Fibroblast of the conjunctiva (primary cell): ENCODE data around the gene TMPRSS7.

ENCODE experiments used
- DNase-seq: peaks from one replicate; pipeline ENCODE4 v3.0.0-alpha.2; 2010; ENCODE audit warnings: low read depth

The TMPRSS7 gene

DNA sequence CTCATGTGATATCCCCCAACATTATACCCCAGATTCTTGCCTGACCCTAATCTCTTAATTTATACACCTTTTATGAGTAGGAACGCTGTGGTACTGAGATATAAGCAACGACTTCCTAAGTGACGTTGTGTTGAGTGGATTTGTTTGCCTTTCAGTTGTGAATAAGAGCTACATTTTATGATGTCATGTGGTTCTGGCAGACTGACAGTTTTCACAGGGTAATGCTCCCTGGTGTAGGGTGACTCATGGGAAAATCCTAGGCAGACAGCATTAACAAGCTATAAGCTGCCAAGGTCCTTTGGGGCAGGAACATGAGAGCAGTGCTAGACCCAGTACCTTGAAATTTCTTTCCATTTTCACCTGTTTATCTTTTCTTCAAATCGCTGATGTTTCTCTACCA lies 62.8 kb downstream of the TMPRSS7 start:
- DNase-seq = peak; percentile 93

DNA sequence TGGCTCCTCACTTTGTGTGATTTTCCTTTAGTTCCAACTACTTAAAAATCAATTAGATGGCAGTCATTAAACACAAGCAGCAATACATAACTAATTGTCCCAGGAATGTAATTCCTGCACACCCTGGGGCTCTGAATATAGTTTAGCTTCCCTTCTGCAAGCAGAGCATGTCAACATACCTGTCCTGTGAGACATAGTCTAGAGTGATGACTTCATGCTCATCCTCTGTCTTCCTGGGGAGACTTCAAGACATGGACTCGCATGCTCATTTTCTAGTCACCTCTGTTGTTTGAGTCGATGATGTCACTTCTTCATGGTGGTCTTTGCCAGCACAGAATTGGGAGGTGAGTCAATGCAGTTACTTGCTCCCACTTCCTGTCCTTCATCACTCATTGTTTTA lies 67.4 kb downstream of the TMPRSS7 start:
- DNase-seq = no peak

DNA sequence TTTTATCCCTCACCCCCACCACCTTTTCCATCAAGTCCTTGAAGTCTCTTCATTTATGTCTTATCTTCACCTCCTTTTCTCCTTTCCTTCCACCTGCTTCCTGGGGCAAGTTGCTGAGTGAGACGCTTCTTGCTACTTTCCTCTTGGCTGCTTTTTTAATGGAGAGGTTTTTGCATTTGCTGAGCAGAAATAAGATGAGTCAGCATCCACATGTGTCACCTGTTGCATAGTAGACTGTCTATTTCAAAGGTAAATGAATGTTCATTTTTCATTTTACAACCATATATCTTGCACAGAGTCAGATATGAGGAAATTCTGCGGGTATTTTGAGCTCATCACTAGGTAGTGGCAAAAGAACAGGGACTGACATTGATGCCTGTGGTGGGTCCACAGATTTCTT lies 70.2 kb downstream of the TMPRSS7 start:
- no peak for DNase-seq

DNA sequence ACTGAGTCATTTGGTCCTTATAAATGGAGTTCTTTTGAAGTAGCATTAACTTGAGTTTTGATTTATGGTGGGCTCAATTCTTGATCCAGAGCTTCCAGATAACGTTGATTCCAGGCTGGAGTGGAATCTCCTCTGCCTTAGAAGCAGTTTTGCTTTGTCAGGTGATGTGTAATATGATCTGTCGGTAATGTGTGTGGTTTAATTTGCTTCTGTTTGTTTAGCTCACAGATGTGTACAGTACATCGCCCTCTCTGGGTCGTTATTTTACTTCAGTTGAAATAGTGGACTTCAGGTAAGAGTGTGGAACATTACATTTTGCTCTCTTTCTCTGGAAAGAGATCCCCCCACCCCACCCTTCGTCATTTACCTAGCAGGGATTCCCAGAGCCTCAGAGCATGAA lies 74.8 kb downstream of the TMPRSS7 start:
- no peak for DNase-seq

DNA sequence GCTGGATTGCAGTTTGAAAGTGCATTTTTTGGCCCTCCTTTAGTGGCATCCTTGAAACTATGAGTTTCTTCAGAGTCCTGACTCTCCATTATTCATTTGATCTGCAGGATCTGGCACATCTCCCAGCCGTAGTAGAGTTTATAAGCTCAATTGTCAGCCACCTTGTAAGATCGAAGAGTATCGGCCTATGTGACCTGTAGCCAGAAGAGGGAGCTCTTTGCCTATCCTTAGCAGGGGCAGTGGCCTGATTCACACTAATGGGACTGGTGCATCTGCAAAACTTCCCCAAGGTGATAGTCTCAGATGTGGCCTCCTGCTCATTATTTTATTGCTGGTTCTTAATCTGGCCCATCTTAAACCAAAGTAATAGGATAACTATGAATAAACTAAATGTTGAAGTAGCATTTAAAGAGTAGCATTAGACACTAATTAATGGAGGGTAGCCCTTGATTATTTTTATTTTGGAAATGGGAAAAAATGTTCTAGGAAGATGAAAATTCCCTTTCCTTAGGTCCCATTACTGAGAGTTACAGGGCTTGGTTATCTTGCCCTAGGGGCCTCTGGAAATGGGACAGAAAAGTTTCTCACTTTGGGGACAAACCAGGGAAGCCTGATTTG lies 77.4 kb downstream of the TMPRSS7 start:
- DNase-seq = peak; percentile 65

DNA sequence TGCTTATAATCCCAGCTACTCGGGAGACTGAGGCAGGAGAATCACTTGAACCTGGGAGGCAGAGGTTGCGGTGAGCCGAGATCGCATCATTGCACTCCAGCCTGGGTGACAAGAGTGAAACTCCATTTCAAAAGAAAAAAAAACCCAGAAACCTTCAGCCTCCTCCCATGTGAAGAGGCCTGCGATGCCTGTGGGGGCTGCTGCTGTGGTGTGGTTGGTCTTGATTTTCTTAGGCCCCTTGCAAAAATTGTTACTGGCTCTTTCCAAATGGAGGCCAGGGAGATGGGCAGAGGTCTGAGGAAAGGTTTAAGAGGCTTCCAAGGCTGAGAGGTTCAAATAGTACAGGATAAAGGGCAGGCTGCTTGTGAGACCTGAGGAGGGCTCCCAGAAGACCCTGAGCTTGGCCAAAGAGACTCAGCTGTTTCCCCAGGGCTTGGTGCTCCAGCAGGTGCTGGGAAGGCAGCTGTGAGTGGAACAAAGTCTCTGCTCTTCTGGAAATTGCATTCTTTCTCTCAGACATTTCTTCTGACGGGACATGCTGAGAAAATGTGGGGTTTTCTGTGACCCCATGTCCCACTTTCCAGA lies 80.1 kb downstream of the TMPRSS7 start:
- no peak for DNase-seq

DNA sequence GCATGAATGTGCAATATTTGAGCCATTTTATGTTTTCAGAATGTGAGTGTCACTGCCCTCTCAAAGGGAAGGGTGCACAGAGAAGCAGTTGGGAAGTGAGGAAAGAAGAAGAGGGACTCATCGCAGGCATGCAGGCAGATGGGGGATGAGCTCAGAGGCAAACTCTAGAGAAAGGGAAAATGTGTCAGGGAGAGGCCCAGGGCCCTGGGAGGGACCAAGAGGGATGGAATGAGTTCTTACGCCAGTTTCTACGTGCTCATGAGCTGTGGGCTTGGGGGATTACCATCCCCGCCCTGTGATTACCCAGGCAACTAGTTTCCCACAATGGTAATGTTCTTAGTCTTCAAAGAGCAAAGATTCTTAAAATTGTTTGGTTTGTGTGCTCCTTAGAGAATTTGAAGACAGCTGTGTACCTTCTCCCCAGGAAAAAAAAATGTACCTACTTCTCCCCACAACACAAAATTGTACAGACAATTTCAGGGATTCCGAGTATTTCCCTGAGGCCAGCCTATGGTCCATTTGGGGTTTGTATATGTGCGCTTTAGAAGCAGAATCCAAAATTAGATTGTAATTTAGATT lies 80.7 kb downstream of the TMPRSS7 start:
- no peak for DNase-seq

DNA sequence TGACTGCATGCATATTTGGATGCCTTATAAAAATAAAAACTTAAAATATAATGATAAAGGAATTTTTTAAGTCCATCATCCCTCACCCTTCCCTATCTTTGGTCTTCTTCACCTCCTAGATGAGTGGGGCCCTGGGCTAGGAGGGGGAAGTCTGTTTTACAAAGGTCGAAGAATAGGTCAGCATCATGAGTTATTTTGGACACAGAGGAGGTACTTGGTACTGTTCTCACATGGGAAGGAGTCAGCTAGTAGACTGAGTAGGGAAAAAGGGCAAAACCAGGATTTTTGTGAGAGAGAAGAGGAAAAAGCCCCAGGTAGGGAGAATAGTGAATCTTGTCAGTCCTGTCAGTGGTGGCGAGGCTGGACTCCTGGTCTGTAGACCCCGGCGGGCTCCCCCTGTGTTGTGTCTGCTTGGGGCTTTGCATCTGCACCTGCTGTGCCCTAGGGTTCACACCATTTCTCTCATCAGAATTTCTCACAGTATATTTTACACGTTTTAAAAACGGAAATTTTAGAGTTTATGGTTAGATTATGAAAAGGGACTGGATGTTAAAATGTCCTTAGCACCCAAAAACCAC lies 81.4 kb downstream of the TMPRSS7 start:
- no peak for DNase-seq

DNA sequence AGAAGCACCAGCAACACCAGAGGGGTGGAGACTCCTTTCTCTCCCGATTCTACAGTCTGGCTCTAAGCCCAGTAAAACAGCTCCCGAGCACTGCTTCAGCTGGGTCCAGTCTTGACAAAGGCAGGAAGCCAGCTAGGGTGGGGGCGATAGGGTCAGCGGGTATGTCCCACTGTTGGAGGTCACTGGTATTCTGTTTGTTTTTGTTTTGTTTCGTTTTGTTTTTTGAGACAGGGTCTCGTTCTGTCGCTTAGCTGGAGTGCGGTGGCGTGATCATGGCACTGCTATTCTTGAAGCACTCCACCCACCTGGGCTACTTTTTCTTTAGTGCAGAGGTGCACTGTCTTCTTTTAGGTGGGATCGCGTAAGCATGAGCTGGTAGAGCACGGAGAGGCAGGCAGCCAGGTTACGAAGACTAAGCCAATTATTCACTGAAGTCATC lies 82.2 kb downstream of the TMPRSS7 start:
- DNase-seq = no peak

DNA sequence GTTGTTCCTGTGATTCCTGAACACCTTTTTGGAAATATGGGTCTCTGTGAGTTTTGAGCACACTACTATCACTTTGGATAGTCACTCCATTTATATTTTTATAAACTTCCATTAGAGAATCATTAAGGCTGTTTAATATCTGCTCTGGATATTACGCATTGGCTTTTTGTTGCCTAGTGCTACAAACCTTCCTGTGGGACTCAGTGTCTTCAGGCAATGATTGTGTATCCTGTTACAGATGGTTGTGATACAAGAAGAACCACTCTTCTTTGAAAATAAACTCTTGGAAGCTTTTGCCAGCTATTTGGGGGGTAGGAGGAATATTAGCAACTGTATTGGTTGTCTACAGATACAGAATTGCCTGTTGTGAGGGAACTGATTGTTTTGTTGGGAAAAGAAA lies 82.9 kb downstream of the TMPRSS7 start:
- no peak for DNase-seq

DNA sequence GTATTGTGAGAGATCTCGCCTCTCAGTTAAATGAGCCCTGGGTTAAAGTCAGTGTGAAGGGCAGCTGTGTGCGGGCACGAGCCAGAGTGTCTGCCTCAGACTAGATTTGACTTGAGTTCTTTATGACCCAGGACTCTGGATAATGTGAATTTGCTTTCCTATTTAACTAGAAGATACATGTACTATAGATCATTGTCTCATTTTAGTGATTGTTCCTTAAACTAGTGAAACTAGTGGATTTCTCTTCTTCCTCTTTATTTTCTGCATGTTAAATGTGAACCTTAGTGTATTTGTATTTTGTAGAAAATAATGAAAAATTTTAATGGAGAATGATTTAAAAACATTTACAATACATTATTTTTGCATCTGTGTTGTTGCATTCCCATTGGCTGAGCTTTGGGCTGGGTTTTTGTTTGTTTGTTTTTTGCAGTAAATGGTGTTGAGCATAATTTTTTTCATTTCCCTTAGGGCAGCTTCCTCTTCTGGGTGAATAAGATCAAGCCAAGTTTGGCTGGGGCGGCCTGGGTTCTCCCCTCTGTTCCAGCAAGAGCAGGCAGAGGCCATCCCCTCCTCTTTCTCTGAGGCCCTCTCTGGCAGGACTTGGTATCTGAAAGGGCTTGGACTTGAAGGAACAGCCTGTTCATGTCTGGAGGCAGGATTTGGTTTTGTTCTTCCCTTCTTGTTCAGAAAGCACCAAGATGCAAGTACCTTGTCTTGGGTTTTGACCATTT lies 83.5 kb downstream of the TMPRSS7 start:
- DNase-seq = no peak

DNA sequence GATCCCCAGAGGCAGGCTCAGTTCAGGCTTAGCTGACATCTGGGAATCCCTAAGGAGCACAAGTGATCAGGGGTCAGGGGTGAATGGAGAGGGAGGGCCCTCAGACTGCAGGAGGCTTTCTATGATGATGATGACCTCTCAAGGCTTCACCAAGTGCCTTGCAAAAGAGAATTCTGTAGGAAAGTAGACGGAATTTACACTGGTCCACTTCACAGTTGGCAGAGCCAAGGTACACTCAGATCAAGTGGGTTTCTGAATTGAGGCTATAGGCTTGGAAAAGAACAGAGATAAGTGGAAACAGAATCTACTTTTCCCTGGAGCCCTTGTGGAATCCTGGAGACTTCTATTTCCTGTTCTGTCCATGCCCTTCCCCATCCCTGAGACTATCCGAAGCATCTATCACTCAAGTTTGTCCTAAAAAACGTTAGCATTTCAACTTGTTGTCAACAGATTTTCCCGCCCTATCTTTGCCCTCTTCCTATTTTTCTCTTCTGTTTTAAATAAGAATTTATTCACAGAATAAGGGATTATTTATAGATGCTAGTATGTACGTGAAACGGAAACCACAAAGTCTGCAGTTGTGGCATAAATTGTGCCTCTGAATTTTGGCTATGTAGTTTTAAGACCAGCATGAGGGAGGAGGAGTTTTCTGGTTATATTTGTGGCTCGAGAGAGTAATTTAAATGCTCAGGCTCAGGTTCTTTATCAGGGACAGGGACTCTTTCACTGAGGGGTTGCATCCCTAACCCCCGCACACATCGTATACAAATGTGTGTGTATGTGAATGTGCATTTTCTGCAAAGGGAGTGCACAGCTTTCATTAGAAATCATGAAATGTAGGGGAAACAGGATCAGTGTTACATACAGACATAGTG lies 85.7 kb downstream of the TMPRSS7 start:
- DNase-seq = no peak

DNA sequence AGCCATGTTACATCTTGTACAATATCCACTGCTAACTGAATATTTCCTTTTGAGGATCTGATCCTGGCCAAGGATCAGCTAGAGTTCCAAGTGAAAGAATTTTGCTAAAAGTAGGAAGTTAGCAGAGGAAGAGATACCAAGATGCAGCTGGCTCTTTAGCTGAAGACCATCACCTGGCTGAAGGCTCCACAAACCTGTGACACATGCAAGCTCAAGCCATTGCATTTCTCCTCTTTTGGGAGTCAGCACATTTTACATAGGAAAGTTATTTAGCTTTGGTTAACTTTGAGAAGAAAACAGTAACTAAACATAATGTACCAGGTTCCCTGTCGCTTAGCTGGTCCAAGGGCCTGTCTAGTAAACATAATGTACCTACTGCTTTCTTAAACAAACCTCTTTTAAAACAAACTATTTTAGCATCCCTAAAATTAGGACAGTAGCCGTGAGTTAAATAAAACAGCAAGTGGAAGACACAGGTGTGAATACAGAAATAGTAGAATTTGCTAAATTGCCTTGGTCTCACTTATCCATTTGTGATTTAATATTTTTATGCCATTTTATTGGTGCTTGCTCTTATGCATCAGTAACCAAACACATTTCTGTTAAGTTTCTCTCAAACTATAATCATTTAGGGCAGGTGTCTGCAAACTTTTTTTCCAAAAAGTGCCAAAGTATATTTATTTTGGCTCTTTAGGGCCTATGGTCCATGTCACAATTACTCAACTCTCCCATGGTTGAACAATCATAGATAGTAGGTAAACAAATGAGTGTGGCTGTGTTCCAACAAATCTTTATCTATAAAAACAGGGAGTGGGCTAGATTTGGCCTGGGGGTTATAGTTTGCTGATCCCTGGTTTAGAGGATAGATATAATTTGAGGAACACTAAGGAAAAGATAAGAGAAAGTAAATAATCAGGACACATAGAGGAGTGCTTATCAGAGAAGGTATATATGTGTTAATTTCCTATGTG lies 87.3 kb downstream of the TMPRSS7 start:
- no peak for DNase-seq

DNA sequence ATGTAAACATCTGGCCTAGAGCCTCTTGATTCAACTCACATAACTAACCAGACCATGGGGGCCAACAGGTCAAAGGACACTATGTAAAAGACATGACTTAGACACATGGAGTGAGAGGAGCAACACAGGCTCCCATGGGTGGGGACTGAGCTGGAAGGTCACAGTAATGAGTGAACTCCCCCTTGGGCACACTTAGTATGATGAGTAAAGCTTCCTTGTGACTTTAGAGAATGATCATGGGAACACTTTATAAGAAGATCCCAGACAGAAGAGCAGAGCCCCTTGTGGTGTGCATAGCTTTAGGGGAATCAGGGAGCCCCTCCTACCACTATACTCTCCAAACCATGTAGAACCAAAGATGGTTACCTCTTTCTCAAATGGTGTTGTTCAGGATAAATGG lies 88.3 kb downstream of the TMPRSS7 start:
- no peak for DNase-seq

DNA sequence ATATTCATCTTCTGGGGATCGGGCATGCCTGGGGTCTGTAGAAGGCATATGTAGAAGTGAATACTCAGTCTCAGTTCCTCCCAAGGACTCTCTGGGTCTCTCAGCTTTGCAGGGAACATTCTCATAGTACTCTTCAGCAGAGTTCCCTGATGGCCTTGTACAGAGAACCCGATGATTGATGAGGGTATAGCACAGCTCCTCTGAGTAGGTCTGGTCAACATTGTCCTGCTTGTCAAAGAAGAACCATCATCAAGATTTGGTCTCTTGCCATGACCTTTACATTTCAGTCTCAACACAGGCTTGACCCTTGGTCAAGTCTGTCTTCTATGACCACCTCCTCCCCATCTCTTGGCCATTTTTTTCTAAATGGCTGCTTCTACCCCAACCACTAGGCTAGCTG lies 89.0 kb downstream of the TMPRSS7 start:
- DNase-seq = no peak

DNA sequence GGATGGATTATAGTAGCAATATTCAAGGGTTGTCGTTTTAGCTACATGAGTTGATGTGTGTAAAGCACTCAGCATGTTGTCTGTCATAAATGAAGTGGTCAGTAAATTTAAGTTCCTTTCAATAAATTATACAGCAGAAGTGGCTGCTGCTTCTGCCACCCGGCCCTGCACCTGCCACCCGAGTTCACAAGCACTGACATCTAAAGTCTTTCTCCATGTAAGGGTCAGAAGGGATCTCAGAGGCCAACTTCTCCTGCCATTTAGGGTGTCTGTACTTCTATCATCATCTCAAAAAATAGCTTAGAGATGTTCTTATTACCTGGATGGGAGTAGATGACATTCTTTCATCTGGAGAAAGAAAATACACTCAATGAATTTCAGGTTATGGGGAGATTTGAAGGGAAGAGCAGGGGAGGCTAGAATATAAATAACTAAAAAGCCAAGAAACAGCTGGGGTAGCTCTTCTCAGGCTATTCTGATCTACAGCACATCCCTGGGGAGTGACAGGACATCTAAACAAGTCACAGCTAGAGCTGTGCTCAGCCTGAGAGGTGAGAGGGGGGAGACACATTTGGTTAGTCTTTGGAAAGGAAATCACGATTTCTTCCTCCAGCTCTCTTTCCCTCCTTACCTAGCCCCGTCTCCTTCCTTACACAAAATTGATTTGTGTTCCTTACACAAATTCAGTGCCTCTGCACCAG lies 90.5 kb downstream of the TMPRSS7 start:
- DNase-seq = no peak

DNA sequence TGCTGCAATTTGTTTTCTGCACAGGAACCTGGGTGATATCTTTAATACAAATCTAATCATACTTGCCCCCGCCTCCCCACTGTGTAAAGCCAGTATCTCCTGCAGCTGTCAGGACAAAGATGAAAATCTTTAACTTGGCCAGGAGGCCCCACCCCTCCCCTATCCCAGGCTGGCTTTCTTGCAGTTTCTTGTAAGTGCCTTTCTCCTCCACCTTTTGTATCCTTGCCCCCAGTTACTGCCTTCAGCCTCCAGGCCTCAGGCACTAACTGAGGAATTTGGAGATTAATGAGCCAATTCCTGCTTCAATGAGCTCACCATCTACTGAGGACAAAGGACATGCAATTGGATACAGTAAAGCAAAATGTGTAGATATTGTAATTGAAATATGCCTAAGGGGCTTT lies 92.0 kb downstream of the TMPRSS7 start:
- no peak for DNase-seq

DNA sequence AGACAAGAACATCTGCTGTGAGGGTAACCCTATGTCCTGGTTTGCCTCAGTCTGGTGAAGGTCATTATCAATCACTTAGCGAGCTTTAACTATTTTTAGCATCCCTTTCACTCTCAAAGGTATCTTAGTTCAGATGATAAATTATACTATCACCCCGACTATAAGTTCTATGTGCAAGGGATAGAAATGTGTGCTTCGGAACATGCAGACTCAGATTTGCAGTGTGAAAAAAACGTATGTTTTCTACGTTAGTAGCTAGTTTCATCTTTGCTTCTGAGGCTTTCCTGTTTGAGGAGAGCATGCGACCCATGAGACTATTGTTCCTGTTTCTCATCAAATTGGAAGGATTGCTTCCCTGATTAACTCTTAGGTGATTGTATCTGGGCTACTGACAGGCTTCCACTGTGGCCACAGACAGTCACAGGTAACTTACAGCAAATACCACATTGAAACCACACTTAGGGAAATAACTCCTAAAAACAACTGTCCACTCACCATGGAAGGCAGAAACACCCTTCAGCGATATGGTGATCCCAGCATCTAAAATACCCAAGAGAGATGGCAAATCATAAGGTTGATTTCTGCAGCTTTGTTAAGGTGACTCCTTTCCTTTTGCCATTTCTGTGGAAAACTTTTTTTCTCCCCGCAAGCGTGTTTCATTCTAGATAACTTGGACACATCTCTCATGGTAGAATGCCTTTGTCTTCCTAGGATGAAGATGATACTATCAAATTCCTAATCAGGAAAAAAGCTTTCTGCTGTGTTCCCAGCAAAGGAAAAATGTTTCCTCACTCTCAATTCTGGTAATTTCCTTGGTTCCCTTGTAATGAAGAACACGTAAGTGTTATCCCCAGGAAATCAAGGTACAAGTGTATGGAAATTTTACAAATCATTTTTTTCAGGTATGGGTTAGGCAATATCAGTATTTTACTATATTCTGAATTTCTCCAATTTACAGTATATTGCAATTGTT lies 93.3 kb downstream of the TMPRSS7 start:
- no peak for DNase-seq
